ENCODE measurements around the gene MICAL1.

- TF ChIP-seq CTCF (conservative IDR thresholded peaks at IDR 0.05) (no peak), EZH2 (IDR thresholded peaks at IDR 0.05; ENCODE audit: low read depth) (no peak)
These were observed 27.5 kb upstream of the MICAL1 start, which contains the start of gene ZBTB24 for GRCh38 chr6:109482905-109483734.

Data from PC-9 (cell line).